SK-N-SH treated with all-trans-retinoic acid at 6 μM for 48 hours (cell line): ENCODE results near the gene KASH5.

Experiments used
- ATAC-seq: fragments of 200-7000 bp; cut with Tn5 transposase; 3 replicates; pipeline ENCODE4 v1.9.1; 2020; ENCODE audit warnings: mild to moderate bottlenecking, moderate library complexity
- ARNTL ChIP-seq: fragments of 450-650 bp; formaldehyde crosslinking; IDR thresholded peaks from 2 replicates; pipeline ENCODE4 v1.5.0; 2020; ENCODE audit warnings: low read depth, mild to moderate bottlenecking, moderate library complexity, borderline replicate concordance
- BACH2 ChIP-seq: fragments of 250-450 bp; sonication (Bioruptor Pico); IDR thresholded peaks from 2 replicates; pipeline ENCODE4 v1.9.0; 2021; ENCODE audit warnings: mild to moderate bottlenecking, borderline replicate concordance
- CREB5 ChIP-seq: fragments of 250-450 bp; sonication (Bioruptor Pico); IDR thresholded peaks from 2 replicates; pipeline ENCODE4 v1.5.1; 2020; ENCODE audit warnings: low read depth, mild to moderate bottlenecking, moderate library complexity
- CSDC2 ChIP-seq: fragments of 250-450 bp; sonication (Bioruptor Pico); IDR thresholded peaks from 2 replicates; pipeline ENCODE4 v1.5.0; 2020; ENCODE audit warnings: mild to moderate bottlenecking, moderate library complexity
- CSRNP3 ChIP-seq: fragments of 250-450 bp; sonication (Bioruptor Pico); IDR thresholded peaks from 2 replicates; pipeline ENCODE4 v1.5.1; 2021; ENCODE audit warnings: mild to moderate bottlenecking, moderate library complexity
- ESRRG ChIP-seq: fragments of 250-450 bp; sonication (Bioruptor Pico); IDR thresholded peaks from 2 replicates; pipeline ENCODE4 v1.6.1; 2021; ENCODE audit warnings: mild to moderate bottlenecking
- GLIS3 ChIP-seq: fragments of 250-450 bp; sonication (Bioruptor Pico); IDR thresholded peaks from 2 replicates; pipeline ENCODE4 v1.5.0; 2020; ENCODE audit warnings: mild to moderate bottlenecking, moderate library complexity
- OSR1 ChIP-seq: fragments of 250-450 bp; sonication (Bioruptor Pico); IDR thresholded peaks from 2 replicates; pipeline ENCODE4 v1.8.0; 2022; ENCODE audit warnings: moderate library complexity, mild to moderate bottlenecking, inconsistent platforms
- PATZ1 ChIP-seq: fragments of 250-450 bp; sonication (Bioruptor Pico); IDR thresholded peaks from 2 replicates; pipeline ENCODE4 v1.8.0; 2020; ENCODE audit warnings: mild to moderate bottlenecking, moderate library complexity, borderline replicate concordance
- POU6F1 ChIP-seq: fragments of 250-450 bp; sonication (Bioruptor Pico); IDR thresholded peaks from 2 replicates; pipeline ENCODE4 v1.8.0; 2021; ENCODE audit warnings: low read depth, mild to moderate bottlenecking, moderate library complexity, borderline replicate concordance
- PPARA ChIP-seq: fragments of 250-450 bp; sonication (Bioruptor Pico); IDR thresholded peaks from 2 replicates; pipeline ENCODE4 v1.5.0; 2020; ENCODE audit warnings: mild to moderate bottlenecking, borderline replicate concordance
- RARB ChIP-seq: fragments of 250-450 bp; sonication (Bioruptor Pico); IDR thresholded peaks from 2 replicates; pipeline ENCODE4 v1.8.0; 2021; ENCODE audit warnings: mild to moderate bottlenecking, moderate library complexity
- SNAI2 ChIP-seq: fragments of 250-450 bp; sonication (Bioruptor Pico); IDR thresholded peaks from 2 replicates; pipeline ENCODE4 v1.5.0; 2020; ENCODE audit warnings: mild to moderate bottlenecking, moderate library complexity
- TCF4 ChIP-seq: fragments of 250-450 bp; sonication (Bioruptor Pico); IDR thresholded peaks from 2 replicates; pipeline ENCODE4 v1.8.0; 2021; ENCODE audit warnings: mild to moderate bottlenecking, moderate library complexity, borderline replicate concordance
- TOX ChIP-seq: fragments of 250-450 bp; sonication (Bioruptor Pico); IDR thresholded peaks from 2 replicates; pipeline ENCODE4 v1.8.0; 2021; ENCODE audit warnings: mild to moderate bottlenecking, moderate library complexity, borderline replicate concordance
- TSHZ2 ChIP-seq: fragments of 250-450 bp; sonication (Bioruptor Pico); IDR thresholded peaks from 2 replicates; pipeline ENCODE4 v1.5.0; 2020; ENCODE audit warnings: mild to moderate bottlenecking, moderate library complexity
- ZC3H10 ChIP-seq: fragments of 250-450 bp; sonication (Bioruptor Pico); IDR thresholded peaks from 2 replicates; pipeline ENCODE4 v1.5.1; 2021; ENCODE audit warnings: mild to moderate bottlenecking, moderate library complexity
- ZFP3 ChIP-seq: fragments of 250-450 bp; sonication (Bioruptor Pico); IDR thresholded peaks from 2 replicates; pipeline ENCODE4 v1.5.0; 2020; ENCODE audit warnings: mild to moderate bottlenecking, moderate library complexity
- ZNF565 ChIP-seq: fragments of 450-650 bp; formaldehyde crosslinking; conservative IDR thresholded peaks from 2 replicates; pipeline ENCODE4 v1.5.0; 2020; ENCODE audit warnings: low read depth, mild to moderate bottlenecking, moderate library complexity
- ZNF70 ChIP-seq: fragments of 450-650 bp; formaldehyde crosslinking; IDR thresholded peaks from 2 replicates; pipeline ENCODE4 v1.5.0; 2020; ENCODE audit warnings: mild to moderate bottlenecking, moderate library complexity

Gene KASH5

GRCh38 chr19:49383599-49383998, 4.5 kb upstream of the KASH5 start:
- TF ChIP-seq TOX (CRISPR knock-in tag) (no peak), ZNF565 (CRISPR knock-in tag) (no peak), POU6F1 (CRISPR knock-in tag) (no peak), CREB5 (CRISPR knock-in tag) (no peak), ARNTL (CRISPR knock-in tag) (no peak), SNAI2 (CRISPR knock-in tag) (no peak), PATZ1 (CRISPR knock-in tag) (no peak), PPARA (CRISPR knock-in tag) (no peak), ZFP3 (no peak), CSDC2 (CRISPR knock-in tag) (no peak), RARB (no peak), ZNF70 (CRISPR knock-in tag) (no peak), OSR1 (CRISPR knock-in tag) (no peak), ESRRG (CRISPR knock-in tag) (no peak), GLIS3 (no peak), BACH2 (CRISPR knock-in tag) (no peak), TCF4 (CRISPR knock-in tag) (no peak), CSRNP3 (no peak)
- TF ChIP-seq, all 23 proteins: peak for 0
- no peak for ATAC-seq

GRCh38 chr19:49389406-49389805, 1.4 kb downstream of the KASH5 start:
- TF ChIP-seq SNAI2 (CRISPR knock-in tag) (no peak), CSRNP3 (no peak), BACH2 (CRISPR knock-in tag) (no peak), TCF4 (CRISPR knock-in tag) (no peak), POU6F1 (CRISPR knock-in tag) (no peak), TSHZ2 (CRISPR knock-in tag) (no peak), PATZ1 (CRISPR knock-in tag) (no peak), ZC3H10 (CRISPR knock-in tag) (no peak), CREB5 (CRISPR knock-in tag) (no peak), ZNF565 (CRISPR knock-in tag) (no peak), GLIS3 (no peak), TOX (CRISPR knock-in tag) (no peak)
- ATAC-seq, result no peak
